NCI-H226 (cell line): ENCODE results near the gene SOD3.

Experiments
- DNase-seq: peaks from one replicate; pipeline ENCODE4 v3.0.0-alpha.2; 2015

Gene SOD3

DNA sequence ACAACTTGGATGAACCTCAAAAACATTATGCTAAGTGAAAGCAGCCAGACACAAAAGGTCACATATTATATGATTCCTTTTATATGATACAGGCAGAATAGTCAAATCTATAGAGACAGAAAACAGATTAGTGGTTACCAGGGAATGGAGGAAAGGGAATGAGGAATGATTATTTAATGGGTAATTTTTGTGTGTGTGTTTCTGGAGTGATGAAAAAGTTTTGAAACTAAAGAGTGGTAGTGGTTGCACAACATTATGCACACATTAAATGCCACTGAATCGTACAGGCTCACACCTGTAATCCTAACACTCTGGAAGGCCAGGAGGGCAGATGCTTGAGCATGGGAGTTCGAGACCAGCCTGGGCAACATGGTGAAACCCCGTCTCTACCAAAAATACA, 19.6 kb upstream of the SOD3 start:
- no peak for DNase-seq

DNA sequence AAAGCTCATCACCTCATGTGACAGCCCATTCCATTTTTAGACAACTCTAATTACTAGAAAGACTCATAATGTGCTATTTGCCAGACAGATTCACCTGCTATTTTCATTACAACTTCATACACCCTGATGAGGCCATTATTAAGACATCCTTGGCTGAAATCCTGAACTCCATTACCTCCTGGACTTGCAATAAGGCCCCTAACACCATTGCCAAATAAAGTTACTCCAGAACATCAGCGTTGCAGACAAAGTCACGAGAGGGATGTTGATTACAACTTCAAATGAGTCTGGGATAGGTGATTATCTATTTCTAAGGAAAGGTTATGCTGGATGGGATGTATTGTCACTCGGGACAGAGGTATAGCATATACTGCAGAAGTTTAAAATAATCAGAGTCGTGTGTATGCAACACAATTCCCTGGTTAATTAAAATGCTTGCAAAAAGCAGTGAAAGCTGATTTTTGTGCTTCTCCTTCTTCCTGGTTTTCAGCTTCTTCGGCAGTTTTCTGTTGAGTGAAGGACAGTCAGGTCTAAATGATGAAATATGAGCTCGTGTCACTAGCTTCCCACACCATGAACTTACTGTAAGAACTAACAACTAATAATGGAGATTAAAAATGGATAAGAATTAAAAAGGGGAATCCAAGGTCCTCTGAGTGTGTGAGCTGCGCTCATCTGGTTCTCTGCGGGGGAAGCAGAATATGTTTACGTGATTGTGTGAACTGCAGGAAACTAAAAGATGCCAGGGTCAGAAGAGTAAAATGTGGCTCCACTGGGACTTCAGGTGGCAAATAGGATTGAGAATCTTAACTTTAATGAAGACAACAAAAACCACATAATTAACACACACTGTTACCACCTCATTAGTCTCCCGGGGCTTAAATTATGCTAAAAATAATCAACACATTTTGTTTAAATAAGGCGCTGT, 17.6 kb upstream of the SOD3 start:
- no peak for DNase-seq

DNA sequence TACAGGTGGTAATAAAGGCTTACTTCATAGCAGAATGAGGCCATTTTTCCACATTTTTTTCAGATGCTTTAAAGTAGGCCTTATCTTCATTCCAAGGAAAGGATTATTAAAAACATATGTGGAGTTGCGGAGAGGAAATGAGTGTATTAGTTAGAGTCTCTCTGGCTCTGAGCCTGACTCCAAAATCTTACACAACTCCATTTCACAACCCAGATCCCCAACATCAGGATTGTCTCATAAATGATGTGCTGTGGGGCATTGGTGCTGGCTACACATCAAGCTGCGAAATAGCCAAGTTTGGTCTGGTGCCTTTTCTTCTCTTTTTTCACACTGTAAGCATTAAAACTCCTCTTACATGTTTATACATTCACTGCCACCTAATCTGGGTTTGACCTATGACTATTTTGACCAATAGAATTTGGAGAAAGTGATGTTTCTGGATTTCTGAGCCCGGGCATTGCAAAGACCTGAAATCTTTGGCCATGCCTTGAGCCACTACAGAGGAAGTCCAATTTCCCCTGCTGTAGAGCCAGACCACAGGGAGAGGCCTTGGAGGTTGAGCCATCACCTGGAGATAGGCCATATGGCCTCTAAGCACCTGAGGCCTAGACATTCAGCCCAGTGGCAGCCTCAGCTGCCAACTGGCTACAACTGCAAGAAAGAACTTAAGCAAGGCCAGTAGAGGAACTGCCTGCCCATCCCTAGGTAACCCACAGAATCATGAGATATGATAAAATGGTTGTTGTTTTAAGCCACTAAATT, 16.7 kb upstream of the SOD3 start:
- DNase-seq, result peak; percentile 77

DNA sequence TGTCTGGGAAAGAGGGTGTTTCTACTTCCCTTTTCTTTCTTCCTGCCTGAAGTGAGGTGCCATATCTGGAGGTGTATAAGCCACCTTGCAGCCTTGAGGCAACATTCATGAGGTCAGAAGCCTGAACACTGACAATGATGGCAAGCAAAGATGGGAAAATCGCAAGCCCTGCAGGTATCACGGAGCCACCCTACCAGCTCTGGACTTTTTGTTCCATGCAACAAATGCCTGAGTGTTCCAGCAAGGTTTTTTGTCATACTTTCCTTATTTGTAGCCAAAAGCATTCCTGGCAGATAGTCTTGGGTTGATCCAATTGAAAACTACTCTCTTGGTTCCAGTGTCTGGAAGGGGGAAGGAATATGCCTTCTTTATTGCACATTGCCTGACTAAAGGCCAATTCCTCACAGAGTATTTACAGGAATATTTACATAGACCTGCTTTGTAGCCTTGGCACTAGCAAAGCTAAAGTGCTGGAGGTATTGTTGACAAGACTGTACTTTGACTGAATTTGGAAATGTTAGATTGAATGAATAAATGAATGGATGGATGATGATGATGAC, 14.4 kb upstream of the SOD3 start:
- DNase-seq, result no peak

DNA sequence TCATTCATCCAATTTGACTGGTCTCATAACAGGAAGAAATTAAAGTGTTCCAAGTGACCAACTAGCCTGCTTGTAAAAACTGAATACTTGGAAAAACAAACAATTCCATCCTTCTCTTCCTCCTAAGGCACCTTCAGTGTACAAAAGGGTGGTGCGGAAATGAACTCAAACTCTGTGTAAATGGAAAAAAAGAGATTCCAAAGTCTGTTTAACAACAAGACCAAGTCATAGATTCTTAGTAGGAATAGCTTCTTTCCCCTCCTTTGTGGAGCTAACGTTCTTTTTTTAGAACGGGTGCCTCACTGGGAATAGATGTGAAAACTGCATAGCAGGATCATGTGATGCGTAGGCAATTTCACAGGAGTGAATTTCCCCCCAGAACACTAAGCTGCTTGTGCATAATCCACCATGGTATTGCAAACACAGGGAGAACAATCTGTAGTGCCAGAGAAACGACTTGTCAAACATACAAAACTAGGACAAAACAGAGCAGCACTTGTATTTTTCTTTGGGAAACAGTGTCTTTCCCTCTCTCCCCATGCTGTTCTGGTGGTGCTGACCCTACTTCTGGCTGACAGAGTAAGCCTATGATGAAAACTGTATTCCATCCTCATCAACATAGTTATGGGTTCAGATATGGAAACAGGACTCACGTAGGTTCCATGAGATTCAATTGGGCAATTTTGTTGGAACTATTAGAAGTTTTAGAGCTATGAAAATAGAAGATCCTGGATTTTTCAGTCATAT, 13.2 kb upstream of the SOD3 start:
- DNase-seq, result no peak

DNA sequence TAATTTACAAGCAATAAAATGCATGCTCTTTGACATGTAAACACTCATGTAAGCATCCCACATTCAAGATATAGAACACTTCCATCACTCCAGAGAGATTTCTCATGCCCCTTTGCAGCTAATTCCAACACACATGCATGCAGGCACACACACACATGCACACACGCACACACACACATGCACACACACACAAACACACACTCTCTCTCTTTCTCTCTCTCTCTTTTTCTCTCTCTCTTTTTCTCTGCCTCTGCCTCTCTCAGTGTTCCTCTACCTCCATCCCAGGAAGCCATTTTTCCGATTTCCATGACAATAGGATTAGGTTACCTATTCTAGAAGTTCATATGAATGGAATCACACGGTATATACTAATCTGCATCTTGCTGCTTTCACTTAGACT, 11.9 kb upstream of the SOD3 start:
- DNase-seq, result no peak

DNA sequence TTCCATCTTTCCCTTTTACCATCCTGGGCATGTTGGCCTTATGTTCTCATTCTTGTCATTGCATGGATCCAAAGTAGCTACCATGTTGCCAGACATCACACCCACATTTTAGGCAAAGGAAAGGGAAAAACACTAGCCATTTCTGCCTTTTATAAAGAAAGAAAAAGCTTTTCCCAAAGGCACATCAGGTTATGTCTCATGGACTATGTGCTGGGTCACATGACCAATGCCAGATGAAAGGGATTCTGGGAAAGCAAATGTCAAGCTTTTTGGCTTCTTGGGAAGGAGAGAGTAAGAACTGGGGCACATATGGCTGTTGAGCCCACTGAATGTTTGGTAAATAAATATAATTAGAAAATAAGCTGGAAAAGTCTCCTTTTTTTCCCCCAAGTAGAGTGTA, 4.3 kb upstream of the SOD3 start:
- DNase-seq, result no peak

DNA sequence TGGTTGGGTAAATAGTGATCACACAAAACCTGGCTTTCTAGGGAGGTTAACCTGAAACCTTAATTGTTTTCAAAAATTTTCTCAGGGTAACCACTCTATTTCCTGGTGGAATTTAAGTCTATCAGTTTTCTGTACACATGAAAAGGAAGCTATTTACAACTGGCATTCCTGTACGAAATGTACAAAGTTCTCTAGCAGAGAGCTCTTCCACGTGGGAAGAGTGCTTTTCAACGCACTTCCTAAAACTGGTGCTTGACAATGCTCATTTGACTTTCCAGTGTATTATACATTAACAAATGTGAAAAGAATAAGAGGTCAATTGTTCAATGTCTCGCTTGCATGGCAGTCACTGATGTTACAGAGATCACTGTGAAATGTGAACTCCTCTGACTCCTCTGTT, 2.8 kb upstream of the SOD3 start:
- no peak for DNase-seq

DNA sequence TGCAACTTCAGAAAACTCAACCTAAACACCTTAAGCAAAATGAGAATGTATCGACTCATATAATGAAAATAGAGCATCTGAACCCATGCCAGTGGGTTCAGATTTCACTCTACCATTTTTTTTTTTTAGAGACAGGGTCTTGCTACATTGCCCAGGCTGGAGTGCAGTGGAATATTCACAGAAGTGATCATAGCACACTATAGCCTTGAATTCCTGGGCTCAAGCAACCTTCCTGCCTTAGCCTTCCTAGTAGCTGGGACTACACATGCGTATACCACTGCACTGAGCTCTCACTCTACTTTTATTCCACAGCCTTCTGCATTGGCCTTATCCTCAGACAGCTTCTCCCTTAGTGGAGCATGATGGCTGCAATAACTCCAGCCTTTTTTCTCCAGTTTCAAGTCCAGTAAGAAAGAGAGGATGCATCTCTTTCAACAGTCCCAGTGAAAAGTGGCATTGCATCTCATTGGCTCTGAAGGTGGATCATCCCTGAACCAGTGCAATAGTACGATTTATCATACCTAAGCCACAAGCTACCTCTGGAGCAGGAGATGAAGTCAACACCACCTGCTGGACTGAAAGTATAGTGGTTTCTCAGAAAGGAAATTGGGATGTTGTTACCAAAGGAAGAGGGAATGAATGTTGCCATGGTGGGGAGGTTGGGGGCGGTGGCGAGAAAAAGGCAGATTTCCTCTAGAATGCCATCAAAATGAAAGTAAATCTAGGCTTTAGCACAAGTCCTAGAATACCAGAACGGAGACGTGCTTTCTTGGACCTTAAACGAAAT, 2.0 kb upstream of the SOD3 start:
- peak; percentile 33 for DNase-seq

DNA sequence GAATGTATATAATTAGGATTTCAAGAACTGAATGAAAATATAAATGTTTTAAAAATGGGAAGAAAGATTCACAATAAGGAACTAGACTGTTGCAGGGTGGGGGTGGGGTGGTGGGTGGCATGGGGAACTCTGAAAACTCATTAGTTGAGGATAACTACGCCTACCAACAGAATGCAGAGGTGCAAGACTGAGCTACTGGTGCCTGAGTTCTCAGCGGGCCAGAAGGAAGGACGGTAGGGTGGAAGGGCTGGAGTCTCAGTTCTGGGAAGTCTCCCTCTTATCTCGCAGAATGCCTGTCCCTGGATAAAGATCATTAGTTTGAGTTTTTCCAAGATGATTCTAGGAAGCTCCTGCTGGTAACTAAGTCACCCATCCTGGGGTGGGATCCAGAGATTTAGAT, 1.3 kb upstream of the SOD3 start:
- no peak for DNase-seq

DNA sequence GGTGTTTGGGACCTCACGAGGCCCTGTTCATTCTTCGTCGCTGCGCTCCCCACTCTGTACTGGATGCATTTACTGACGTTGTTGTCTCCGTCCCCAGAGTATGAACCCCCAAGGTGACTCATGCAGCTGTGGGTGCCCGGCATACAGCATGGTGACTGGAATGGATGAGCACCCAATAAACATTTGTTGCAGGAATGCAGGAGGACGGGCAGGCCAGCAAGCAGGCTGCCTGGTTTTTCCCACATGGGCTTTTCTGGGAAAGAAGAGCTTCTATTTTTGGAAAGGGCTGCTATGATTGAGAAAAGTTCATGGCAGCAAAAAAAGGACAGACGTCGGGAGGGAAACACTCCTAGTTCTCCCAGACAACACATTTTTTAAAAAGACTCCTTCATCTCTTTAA, 893 bp upstream of the SOD3 start:
- DNase-seq, result no peak

DNA sequence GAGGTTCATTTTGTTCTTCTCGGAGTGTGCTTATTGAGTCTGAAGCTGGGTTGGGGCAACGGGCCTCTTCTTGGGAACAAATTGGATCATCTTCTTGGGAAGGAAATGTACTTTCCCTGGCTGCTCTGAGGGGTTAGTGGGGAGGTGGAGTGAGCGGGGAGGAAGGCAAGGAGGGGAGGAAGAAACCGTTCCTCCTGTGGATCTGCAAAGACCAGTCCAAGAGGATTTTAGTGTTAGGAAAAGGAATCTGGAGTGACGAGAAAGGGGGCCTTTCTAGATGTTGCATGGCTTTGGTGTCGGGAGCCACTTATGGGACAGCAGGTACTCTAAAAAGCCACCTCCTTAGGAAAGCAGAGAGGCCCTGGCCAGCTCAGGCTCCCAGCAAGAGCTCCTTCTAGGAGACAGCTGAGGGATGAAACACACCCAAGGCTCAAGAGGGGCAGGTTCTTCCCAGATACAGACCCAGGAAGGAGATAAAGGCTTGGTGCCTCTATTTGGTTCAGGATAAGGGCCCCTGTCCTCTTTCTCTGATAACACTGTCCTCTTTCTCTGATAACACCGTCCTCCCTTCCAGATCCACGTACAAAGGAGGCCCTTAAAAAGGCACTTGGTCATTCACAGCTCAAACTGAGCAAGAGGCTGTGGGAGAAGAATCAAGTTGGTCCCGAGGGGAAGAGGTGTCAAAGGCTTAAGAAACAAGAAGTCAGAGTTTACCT, 451 bp downstream of the SOD3 start:
- DNase-seq, result no peak

DNA sequence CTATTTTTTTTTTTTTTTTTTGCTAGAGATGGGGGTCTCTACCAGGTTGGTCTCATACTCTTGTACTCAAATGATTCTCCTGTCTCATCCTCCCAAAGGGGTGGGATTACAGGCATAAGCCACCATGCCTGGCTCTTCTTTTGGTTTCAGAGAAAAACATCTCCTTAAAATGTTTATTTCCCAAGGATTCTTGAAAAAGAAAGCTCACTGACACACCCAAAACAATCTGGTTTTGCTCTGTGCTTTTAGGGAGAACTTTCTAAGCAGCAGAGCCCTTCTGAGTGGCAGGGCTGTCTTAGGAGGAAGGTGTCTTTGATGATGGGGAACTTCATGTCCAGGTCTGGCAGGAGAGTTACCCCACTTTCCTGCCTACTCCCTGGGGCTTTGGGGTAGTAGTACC, 1.2 kb downstream of the SOD3 start:
- DNase-seq, result no peak

DNA sequence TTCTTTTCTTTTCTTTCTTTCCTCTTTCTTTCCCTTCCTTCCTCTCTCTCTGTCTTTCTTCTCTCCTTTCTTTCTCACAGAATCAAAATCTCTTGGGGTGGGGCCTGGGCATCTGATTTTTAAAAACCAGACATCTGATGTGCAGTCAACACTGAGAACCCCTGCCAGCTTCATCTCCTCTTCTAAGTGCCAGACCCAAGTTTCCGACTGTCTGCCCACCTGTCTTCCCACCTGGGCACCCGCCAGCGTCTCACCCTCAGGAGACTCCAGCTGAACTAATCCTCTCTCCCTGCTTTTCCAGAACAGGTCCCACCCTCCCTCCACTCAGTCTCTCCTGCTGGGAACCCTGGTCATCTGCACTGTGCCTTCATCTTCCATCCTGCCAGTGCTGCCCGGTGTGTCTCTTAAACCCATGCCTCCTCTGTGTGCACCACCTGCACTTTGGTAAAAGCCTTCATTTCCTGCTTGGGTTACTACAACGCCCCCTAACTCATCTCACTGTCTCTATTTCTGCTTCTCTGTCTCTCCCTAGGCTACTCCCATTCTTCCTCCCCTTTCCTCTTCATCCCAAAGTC, 2.8 kb downstream of the SOD3 start:
- no peak for DNase-seq

DNA sequence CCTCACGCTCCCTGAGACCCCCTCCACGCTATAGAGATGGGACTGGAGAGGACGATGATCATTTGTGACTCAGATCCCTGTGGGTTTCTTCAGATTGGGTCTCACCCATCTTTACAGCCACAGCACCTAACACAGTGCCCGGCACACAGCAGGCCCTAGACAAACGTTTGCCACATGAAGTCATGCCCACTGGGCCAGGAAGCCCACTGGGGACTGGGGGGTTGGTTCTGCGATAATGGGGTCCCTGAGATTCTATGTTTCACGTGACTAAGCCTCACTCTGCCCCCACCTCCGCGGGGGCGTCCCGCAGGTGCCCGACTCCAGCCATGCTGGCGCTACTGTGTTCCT, 3.8 kb downstream of the SOD3 start:
- DNase-seq, result no peak

DNA sequence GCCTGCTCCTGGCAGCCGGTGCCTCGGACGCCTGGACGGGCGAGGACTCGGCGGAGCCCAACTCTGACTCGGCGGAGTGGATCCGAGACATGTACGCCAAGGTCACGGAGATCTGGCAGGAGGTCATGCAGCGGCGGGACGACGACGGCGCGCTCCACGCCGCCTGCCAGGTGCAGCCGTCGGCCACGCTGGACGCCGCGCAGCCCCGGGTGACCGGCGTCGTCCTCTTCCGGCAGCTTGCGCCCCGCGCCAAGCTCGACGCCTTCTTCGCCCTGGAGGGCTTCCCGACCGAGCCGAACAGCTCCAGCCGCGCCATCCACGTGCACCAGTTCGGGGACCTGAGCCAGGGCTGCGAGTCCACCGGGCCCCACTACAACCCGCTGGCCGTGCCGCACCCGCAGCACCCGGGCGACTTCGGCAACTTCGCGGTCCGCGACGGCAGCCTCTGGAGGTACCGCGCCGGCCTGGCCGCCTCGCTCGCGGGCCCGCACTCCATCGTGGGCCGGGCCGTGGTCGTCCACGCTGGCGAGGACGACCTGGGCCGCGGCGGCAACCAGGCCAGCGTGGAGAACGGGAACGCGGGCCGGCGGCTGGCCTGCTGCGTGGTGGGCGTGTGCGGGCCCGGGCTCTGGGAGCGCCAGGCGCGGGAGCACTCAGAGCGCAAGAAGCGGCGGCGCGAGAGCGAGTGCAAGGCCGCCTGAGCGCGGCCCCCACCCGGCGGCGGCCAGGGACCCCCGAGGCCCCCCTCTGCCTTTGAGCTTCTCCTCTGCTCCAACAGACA, 4.4 kb downstream of the SOD3 start:
- no peak for DNase-seq

DNA sequence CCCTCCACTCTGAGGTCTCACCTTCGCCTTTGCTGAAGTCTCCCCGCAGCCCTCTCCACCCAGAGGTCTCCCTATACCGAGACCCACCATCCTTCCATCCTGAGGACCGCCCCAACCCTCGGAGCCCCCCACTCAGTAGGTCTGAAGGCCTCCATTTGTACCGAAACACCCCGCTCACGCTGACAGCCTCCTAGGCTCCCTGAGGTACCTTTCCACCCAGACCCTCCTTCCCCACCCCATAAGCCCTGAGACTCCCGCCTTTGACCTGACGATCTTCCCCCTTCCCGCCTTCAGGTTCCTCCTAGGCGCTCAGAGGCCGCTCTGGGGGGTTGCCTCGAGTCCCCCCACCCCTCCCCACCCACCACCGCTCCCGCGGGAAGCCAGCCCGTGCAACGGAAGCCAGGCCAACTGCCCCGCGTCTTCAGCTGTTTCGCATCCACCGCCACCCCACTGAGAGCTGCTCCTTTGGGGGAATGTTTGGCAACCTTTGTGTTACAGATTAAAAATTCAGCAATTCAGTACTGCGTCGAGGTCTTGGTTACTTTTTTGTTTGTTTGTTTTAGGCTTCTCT, 5.0 kb downstream of the SOD3 start:
- no peak for DNase-seq

DNA sequence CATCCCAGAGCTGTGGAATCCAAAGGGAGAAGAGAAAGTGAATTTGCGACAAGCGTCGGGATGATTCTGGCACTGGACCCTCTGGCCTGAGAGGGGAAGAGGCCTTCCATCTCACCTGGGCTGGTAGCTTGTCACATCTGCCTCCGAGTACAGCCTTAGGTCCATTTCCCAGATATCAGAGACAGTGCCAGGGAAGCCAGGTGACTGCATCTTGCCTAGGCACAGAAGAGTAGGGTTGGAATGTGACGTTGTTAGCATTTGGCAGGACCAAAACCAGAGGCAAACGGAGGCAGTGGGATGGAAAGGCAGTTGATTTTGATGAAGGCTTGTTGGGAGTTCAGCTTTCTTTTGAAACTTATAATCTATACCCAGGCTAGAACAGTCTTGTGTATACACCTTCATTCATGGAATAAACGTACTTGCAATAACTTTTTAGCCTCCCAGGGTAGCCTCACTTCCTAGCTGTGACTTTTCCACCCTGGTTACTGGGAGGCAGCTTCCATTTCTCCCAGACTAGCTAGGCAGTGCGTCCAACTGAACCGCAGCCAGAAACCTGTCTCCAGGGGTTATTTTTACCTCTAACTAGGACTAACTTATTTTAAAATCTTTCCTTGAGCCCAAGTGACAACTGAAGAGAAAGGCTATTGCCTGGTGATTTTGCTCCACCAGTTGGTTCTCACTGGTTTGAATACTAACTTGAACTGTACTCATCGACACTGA, 5.9 kb downstream of the SOD3 start:
- no peak for DNase-seq

DNA sequence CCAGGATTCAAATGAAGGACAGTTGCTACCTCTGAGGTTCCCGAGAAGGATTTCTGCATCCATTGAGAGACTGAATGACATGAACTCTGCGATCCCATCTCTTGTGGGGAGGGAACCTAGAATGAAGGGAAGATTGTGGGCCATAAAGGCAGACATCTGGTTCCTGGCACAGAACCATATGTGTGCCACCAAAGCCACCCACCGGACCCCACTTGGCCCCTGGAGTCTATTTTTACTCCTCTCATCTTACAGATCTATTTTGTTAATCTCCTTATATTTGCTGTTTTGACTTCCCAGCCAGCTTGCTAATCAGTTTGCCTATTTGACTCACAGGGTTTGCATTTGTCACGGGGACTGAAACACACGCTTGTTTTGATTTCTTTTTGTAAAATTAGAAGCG, 7.3 kb downstream of the SOD3 start:
- DNase-seq, result no peak

DNA sequence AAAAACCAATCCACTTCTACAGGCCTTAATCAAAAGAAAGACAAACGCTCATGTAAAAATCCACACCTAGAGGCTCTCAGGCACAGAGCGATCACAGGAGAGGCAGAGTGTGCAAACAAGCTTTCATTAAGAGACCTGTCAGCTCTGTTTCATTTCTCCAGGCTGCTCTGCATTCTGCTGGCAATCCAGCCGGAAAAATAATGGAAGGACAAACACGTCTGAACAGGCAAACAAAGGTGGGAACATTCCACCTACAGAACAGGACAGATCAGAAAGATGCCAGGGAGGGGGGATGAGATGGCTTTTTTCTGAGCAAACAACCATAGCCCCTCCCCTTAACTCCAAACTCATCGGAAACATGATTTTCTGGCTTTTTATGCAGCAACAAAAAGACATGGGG, 9.7 kb downstream of the SOD3 start:
- no peak for DNase-seq
